ENCODE results near the gene KRT73. TPM values are rescaled to one million over a fixed set of nuclear protein-coding genes. Genes with fewer than 3 reads are reported as not detected.

The KRT73 gene
- total and polyA plus RNA-seq, 8 donors, result 0.06 to 0.34 (median 0.20) TPM; not detected in 2

DNA sequence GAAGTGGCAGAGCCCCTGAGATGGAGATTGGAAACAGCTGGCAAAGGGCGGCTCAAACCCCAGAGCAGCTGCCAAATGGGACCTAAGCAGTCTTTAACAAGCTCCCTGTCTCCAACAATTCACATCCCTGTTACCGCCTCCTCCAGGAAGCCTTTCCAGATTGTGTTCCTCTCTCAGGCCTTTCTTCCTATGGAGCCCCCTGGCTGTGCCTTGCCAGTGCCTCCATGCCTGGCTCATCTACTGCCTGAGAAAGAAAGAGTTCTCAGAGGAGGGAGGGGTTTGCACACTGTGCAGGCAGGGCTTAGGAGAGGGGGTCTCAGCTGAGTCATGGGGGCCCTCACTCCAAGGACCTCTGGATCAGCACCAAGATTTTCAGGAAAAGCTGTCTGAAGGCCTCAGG, 35.9 kb downstream of the KRT73 start:
- intact Hi-C loops (cut with DNase I), result loop anchor here in 1 of 2 donors (5.0 to 10.0 kb wide), 2 partner anchors 295 to 392 kb away; no protein-coding TSS in a partner anchor

DNA sequence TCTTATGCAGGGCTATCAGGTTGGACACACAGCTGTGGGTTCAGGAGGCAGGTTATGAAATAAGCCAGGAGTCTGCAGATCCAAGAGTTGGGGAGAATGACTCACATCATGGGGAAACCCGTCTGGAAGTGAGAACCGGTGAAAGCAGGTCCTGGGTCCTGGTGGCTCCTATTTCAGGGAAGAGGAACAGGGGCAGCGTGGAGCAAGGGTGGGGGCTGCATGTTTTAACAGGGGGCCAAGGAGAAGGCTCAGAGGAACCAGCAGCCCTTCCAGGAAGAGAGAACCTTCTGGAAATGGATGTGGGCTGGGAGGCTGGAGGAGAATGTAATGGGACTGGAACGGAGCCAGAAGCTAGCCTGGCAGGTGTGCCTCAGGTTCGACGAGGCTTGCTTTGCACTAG, 36.9 kb downstream of the KRT73 start:
- no peak for ATAC-seq
- Histone ChIP-seq H3K4me1 (no peaks in the 10 kb centered on the region), H3K27ac (no peak overlapping the region), H3K36me3 (no peaks in the 10 kb centered on the region), H3K4me3 (no peak overlapping the region), H3K27me3 (peaks cover 0 to 32% of the 10 kb centered on the region in 2 donors), H3K9me3 (no peaks in the 10 kb centered on the region)
- intact Hi-C loops (cut with DNase I), result loop anchor here in 1 of 2 donors (5.0 to 10.0 kb wide), 2 partner anchors 296 to 393 kb away; no protein-coding TSS in a partner anchor
- DNase-seq, result no peak
- TF ChIP-seq, protein P1, sequence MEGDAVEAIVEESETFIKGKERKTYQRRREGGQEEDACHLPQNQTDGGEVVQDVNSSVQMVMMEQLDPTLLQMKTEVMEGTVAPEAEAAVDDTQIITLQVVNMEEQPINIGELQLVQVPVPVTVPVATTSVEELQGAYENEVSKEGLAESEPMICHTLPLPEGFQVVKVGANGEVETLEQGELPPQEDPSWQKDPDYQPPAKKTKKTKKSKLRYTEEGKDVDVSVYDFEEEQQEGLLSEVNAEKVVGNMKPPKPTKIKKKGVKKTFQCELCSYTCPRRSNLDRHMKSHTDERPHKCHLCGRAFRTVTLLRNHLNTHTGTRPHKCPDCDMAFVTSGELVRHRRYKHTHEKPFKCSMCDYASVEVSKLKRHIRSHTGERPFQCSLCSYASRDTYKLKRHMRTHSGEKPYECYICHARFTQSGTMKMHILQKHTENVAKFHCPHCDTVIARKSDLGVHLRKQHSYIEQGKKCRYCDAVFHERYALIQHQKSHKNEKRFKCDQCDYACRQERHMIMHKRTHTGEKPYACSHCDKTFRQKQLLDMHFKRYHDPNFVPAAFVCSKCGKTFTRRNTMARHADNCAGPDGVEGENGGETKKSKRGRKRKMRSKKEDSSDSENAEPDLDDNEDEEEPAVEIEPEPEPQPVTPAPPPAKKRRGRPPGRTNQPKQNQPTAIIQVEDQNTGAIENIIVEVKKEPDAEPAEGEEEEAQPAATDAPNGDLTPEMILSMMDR (IDR thresholded peaks at IDR 0.05), result no peak

More for the DNA sequence above, 35.9 kb downstream of the KRT73 start:
- ATAC-seq (no peak), DNase-seq (no peak)
- Histone ChIP-seq H3K27me3 (peaks cover 0 to 35% of the 10 kb centered on the region in 2 donors), H3K27ac (no peak overlapping the region), H3K4me3 (no peak overlapping the region), H3K9me3 (no peaks in the 10 kb centered on the region), H3K4me1 (no peaks in the 10 kb centered on the region), H3K36me3 (no peaks in the 10 kb centered on the region)
- TF ChIP-seq, protein P1 (IDR thresholded peaks at IDR 0.05), result no peak

DNA sequence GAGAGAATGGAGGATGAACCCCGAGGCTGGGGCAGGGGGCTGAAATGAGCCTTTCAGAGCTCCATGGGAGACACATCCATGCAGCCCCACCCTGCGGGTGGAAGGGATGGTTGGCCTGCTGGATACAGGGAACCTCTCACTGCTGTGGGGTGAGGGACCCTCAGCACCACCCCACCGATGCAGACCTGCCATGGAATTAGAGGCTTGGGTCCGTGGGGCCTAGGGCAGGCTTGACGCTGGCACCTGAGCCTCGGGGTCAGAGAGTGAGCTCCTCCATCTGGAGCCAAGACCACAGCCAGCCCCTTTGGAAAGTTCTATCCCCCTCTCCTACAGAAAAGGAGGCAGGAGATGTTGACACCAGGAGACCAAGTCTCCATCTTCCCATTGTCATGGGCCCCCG, 37.3 kb downstream of the KRT73 start:
- Histone ChIP-seq H3K27me3 (peaks cover 0 to 32% of the 10 kb centered on the region in 2 donors), H3K27ac (no peak overlapping the region), H3K4me1 (no peaks in the 10 kb centered on the region), H3K9me3 (no peaks in the 10 kb centered on the region), H3K36me3 (no peaks in the 10 kb centered on the region), H3K4me3 (no peak overlapping the region)
- intact Hi-C loops (cut with DNase I), result loop anchor here in 1 of 2 donors (5.0 to 10.0 kb wide), 2 partner anchors 296 to 394 kb away; no protein-coding TSS in a partner anchor
- TF ChIP-seq, protein P1 (IDR thresholded peaks at IDR 0.05), result no peak
- ATAC-seq (no peak), DNase-seq (no peak)

DNA sequence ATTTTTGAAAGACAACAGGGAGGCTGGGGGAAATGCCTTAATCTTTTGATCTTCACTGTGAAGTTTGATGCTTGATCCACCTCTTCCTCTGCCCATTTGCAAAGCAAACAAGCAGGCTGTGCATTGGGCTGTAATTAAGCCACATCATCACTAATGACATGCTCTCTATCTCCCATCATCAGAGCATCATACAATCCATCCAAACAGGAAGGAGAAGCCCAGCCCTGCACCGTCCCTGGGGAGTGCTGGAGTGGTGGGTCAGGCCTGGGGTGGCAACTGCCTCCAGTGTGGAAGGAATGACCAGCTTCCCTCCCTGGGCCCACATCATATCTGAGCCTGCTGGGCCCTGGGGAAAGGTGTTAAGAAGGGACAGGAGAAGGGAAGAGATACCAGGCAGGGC, 37.9 kb downstream of the KRT73 start:
- Histone ChIP-seq H3K36me3 (no peaks in the 10 kb centered on the region), H3K27me3 (peaks cover 0 to 32% of the 10 kb centered on the region in 2 donors), H3K4me3 (no peak overlapping the region), H3K27ac (no peak overlapping the region), H3K4me1 (no peaks in the 10 kb centered on the region), H3K9me3 (no peaks in the 10 kb centered on the region)
- no peak for DNase-seq
- TF ChIP-seq, protein P1 (IDR thresholded peaks at IDR 0.05), result no peak
- no peak for ATAC-seq
- intact Hi-C loops (cut with DNase I), result loop anchor here in 1 of 2 donors (5.0 to 10.0 kb wide), 2 partner anchors 297 to 394 kb away; no protein-coding TSS in a partner anchor

DNA sequence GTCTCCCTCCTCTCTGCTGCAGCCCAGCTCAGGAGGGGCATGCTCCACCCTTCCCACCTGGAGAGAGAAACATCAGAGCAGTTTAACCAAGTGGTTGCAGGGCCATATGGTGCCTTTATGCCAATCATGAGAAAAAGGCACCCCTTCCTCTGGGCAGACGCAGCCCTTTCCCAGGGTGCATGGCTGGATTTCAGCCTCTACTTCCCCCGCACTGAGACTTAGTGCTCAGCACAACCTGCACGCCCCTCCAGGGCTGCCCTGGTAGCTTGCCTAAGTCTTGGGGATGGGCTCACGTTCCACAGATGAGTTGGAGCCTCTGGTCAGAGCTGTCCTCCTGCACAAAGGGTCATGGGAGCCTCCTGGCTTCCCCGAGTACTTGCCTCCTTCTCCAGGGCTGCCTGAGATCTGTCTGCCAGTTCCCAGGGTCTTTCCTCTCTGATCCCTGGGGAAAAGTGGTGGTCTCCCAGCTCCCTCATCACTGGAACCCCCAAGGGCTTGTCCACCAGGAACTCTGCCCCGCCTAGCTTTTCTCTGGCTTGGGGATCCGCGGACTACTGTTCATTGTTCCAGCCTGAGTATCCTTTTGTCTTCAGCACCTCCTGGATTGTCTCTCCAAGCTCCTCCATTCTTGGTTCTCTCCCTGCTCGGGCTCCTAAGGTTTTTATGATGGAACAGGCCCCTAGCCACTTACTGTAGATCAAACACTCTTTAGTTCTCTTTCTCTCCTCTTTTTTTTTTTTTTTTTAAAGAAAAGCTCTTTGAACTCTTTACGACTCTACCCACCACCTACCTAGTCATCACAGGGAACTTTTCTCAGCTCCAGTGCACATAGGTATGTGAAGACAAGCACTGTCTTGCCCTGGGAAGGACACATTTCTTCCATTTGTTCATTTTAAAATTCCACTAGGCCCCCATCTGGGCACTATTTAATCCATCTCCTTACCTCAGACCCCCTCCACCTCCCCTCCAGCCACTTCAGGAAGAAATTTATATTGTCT, 38.6 kb downstream of the KRT73 start:
- ATAC-seq (no peak), DNase-seq (no peak)
- Histone ChIP-seq H3K9me3 (no peaks in the 10 kb centered on the region), H3K4me3 (no peak overlapping the region), H3K27ac (no peak overlapping the region), H3K27me3 (peaks cover 0 to 32% of the 10 kb centered on the region in 2 donors), H3K4me1 (no peaks in the 10 kb centered on the region), H3K36me3 (no peaks in the 10 kb centered on the region)
- intact Hi-C loops (cut with DNase I), result loop anchor here in 1 of 2 donors (5.0 to 10.0 kb wide), 2 partner anchors 298 to 395 kb away; no protein-coding TSS in a partner anchor
- TF ChIP-seq, protein P1 (IDR thresholded peaks at IDR 0.05), result no peak
